Inferior parietal cortex (tissue), 1 donor: ENCODE data around the gene UBE2K.
"Not testable (repeated sequence)": the region's sequence is repeated elsewhere in the genome, so short reads cannot be mapped to it uniquely, and the experiment has no call there.

Source experiments
- DNase-seq: peaks from one replicate; pipeline ENCODE4 v3.0.0-alpha.2; 2016; ENCODE audit errors: extremely low spot score

Gene UBE2K

DNA sequence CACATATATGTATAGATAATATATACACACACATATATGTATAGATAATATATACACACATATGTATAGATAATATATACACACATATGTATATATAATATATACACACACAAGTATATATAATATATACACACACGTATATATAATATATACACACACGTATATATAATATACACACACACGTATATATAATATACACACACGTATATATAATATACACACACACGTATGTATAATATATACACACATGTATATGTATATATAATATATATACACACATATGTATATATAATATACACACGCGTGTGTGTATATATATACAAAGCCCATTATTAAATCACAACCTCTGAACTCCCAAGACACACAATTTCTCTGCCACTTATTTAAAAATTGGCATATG lies 8.0 kb upstream of the UBE2K start:
- DNase-seq: no peak

DNA sequence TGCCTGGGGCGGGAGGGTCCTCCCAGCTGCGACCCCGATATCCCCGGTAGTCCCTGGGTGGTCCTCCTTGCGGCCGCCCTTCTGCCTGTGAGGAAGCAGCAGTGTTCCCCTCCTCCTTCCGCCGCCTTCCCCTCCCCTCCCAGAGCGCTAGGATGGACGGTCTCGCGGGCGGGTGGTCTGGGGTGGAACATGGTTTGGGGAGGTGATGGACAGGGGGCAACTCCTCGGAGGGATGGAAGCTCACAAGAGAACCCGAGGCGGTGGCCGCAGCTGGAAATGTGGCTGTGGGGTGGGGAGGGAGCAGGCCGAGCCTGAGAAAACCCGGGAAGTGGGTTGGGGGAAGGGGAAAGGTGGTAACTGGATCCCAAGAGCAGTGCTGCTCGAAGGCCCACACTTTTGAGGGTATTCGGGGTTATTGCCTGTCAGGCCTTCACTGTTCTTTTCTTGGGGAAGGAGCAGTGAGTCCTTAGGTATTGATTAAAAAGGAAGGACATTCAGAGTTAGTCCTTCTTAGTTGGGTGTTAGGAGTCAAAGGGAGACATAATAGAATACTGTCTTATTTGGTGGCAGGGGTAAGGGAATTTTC lies 581 bp downstream of the UBE2K start:
- peak; percentile 49 for DNase-seq

DNA sequence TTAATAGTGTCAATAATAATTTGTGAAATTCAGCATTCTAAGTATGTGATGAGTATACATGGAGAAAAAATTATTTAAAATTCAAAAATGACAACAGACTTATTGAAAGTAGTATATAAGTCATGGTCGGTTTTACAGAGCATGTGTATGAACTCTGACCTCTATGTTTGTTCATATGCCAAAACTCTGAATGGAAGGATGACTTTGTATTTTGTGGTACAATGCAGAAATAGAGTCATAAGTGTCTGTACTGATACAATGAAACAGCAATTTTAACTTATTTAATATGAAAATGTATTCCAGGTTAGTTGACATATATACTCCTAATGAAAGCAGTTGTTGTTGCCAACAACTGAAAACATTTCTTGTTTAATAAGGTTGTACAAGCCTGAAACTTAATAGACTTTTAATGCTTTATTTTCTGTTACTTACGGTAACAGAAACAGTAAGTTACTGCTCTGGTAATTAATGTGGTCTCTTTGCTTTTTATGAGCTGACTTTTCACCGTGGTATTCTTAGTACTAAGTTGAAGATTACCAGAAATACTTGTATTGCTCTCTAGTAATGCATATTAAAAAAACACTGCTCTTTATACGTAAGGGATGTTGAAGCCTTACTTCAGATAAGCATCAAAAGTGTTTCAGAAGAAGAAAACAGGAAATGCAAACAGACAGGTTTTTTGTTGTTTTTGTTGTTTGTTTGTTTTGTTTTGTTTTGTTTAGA lies 1.9 kb downstream of the UBE2K start:
- DNase-seq: no peak

DNA sequence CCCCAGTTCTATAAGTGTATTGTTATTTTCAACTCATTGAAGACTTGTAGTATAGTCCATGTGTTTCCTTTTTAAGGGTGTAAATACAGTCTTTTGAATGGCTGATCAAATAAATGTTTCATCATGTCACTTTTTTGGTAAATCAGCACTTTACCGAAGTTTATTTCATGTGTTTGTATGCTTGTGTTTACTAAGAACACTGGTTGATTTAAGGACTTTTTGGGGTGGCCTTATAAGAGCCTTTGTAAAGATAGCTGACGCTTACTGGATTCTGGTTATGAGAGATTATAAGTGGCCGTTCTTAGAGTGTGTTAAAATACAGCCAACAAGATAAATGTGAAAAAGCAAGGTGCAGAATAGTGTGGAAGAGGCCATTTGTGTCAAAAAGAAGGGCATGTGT lies 2.6 kb downstream of the UBE2K start:
- no peak for DNase-seq

DNA sequence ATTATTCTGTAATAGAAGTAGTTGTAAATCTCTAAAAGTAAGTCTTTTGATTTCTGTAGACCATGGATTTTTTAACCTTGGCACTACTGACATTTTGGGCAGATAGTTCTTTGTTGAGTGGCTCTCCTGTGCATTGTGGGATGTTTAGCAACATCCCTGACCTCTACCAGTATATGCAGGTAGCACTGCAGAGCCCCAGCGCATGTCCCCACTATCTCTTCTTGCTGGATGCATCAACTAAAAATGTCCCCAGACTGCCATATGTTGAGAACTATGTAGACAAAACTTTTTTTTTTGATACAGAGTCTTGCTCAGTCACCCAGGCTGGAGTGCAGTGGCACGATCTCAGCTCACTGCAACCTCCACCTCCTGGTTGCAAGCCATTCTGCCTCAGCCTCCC lies 4.8 kb downstream of the UBE2K start:
- DNase-seq: no peak

DNA sequence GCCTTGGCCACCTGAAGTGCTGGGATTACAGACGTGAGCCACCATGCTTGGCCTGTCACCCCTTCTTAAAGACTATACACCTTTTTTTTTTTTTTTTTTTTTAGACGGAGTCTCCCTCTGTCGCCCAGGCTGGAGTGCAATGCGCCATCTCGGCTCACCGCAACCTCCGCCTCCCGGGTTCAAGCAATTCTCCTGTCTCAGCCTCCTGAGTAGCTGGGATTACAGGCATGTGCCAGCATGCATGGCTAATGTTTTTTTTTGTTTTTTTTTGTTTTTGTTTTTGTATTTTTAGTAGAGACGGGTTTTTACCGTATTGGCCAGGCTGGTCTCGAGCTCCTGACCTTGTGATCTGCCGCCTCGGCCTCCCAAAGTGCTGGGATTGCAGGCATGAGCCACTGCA lies 6.9 kb downstream of the UBE2K start:
- not testable (repeated sequence) for DNase-seq

DNA sequence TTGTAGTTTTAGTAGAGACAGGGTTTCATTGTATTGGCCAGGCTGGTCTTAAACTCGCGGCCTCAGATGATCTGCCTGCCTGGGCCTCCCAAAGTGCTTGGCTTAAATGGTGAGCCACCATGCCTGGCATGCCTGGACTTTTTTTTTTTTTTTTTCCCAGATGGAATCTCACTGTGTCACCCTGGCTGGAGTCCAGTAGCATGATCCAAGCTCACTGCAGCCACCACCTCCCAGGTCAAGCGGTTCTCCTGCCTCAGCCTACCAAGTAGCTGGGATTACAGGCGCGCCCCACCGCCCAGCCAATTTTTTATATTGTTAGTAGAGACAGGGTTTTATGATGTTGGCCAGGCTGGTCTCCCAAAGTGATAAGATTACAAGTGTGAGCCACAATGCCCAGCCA lies 8.4 kb downstream of the UBE2K start:
- no peak for DNase-seq

DNA sequence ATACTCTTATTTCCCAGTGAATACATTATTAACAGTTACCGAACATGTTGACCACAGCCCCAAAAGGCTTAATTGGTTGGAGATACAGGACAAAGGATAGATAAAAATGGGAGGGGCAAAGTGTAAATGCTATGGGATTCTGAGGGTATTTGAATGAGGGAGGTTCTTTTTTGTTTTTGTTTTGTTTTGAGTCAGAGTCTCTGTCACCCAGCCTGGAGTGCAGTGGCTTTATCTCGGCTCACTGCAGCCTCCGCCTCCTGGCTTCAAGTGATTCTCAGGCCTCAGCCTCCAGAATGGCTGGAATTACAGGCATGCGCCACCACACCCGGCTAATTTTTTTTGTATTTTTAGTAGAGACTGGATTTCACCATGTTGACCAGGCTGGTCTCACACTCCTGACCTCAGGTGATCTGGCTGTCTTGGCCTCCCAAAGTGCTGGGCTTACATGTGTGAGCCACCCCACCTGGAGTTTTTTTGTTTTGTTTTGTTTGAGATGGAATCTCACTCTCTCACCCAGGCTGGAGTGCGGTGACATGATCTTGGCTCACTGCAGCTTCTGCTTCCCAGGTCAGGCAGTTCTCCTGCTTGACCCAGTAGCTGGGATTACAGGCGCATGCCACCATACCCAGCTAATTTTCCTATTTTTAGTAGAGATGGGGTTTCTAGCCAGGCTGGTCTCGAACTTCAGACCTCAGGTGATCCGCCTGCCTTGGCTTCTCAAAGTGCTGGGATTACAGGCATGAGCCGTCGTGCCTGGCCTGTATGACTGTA lies 9.0 kb downstream of the UBE2K start:
- no peak for DNase-seq

DNA sequence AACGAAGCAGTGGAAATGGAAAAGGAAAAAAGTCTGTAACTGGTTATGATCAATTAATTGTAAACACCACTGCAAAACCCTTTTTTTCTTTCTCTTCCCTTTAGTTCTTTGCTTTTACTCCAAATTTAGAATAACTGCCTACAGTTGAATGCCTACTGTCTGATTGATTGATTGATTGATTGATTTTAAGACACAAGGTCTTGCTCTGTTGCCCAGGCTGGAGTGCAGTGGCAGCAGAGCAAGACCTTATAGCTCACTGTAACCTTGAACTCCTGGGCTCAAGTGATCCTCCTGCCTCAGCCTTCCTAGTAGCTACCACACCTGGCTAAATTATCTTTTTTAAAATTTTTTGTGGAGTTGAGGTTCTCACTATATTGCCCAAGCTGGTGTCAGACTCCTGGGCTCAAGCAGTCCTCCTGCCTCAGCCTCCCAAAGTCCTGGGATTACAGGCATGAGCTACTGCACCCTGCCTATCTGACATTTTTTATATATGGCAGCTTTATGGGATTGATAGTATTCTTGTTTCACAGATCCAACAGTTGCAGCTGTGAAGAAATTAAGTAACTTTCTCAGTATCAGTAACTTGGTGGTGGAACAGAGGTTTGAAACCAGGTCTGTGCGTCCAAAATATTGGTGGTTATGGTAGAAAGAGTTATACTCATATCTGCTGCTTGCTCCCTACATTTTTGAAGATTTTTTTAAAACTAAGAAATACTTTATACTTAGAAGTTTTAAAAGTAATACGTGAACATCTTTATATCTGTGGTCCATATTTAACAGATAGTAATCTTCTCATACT lies 12.4 kb downstream of the UBE2K start:
- no peak for DNase-seq

DNA sequence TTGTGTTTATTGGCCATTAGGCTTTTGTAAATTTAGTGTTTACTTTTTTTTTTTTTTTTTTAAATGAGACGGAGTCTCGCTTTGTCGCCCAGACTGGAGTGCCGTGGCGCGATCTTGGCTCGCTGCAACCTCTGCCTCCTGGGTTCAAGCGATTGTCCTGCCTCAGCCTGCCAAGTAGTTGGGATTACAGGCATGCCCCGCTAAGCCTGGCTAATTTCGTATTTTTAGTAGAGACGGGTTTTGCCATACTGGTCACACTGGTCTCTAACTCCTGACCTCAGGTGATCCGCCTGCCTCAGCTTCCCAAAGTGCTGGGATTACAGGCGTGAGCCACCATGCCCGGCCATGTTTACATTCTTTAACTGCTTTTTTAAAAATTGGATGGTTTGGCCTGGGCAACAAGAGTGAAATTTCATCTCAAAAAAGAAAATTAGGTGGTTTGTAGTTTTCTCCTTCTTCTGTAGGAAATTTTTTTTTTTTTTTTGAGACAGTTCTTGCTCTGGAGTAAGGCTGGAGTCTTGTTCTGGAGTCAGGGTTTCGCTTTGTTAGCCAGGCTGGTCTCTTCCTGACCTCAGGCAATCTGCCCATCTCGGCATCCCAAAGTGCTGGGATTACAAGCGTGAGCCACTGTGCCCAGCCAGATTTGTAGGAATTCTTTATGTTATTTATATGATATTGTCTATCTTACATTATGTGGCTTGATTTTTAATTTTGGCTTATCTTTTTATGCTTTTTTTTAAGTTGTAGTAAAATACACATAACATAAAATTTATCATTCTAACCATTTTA lies 15.1 kb downstream of the UBE2K start:
- no peak for DNase-seq

DNA sequence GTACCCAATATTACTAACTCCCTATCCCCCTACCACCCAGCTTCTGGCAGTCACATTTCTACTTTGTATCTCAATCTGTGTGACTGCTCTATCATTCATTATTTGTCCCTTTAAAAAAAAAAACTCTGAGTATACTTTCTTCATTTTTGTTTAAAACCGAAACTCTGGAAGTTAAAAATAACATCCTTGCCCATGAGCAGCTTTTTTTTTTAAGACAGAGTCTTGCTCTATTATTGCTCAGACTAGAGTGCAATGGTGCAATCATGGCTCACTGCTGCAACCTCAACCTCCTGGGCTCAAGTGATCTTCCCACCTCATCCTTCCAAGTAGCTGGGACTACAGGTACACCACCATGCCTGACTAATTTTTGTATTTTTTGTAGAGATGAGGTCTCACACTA lies 15.8 kb downstream of the UBE2K start:
- no peak for DNase-seq

DNA sequence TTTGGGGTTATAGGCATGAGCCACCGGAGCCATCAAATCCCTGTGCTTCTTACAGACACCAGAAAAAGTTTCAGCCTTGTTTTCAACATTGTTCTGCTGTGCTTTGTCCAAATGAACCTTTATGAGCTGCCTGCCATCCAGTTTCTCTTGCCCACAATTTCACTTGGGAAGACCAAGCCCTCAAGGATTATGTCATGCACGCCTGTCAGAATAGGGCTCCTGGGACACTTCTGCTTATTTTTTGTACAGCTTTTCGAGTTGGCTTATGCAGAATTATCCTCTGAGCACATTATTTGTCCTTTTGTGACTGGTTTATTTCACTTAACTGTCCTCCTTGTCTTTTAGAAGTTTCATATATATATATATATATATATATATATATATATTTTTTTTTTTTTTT lies 16.2 kb downstream of the UBE2K start:
- no peak for DNase-seq

DNA sequence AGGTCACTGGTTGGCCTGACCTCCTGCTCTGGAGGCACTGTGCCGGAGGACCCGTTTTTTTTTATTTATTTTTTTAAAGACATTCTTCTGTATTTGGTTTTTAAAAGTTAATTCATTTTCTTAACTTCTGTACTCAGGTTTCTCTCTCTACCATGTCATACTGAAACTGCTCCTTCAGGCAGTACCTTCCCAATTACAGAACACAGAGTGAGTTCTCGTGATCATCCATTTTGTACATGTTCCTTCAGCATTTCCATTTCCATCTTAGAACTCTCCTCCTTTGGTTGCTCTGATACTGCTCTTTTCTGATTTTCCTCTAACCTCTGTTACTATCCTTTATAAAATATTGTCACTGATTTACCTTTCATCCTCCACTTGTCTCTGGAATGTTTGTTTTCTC lies 17.9 kb downstream of the UBE2K start:
- no peak for DNase-seq

DNA sequence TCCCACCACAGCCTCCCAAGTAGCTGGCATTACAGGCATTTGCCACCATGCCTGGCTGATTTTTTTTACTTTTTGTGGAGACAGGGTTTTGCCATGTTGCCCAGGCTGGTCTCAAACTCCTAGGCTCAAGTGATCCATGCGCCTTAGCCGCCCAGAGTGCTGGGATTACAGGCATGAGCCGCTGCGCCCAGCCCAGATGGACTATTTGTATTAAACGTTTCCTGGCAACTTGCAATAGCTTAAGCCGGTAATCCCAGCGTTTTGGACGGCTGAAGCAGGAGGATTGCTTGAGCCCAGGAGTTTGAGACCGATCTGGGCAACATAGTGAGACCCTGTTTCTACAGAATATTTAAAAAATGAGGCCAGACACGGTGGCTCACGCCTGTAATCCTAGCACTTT lies 18.4 kb downstream of the UBE2K start:
- DNase-seq: no peak

DNA sequence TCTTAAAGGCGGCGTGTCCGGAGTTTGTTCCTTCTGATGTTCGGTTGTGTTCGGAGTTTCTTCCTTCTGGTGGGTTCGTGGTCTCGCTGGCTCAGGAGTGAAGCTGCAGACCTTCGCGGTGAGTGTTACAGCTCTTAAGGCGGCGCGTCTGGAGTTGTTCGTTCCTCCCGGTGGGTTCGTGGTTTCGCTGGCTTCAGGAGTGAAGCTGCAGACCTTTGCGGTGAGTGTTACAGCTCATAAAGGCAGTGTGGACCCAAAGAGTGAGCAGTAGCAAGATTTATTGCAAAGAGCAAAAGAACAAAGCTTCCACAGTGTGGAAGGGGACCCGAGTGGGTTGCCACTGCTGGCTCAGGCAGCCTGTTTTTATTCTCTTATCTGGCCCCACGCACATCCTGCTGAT lies 19.8 kb downstream of the UBE2K start:
- DNase-seq: not testable (repeated sequence)

DNA sequence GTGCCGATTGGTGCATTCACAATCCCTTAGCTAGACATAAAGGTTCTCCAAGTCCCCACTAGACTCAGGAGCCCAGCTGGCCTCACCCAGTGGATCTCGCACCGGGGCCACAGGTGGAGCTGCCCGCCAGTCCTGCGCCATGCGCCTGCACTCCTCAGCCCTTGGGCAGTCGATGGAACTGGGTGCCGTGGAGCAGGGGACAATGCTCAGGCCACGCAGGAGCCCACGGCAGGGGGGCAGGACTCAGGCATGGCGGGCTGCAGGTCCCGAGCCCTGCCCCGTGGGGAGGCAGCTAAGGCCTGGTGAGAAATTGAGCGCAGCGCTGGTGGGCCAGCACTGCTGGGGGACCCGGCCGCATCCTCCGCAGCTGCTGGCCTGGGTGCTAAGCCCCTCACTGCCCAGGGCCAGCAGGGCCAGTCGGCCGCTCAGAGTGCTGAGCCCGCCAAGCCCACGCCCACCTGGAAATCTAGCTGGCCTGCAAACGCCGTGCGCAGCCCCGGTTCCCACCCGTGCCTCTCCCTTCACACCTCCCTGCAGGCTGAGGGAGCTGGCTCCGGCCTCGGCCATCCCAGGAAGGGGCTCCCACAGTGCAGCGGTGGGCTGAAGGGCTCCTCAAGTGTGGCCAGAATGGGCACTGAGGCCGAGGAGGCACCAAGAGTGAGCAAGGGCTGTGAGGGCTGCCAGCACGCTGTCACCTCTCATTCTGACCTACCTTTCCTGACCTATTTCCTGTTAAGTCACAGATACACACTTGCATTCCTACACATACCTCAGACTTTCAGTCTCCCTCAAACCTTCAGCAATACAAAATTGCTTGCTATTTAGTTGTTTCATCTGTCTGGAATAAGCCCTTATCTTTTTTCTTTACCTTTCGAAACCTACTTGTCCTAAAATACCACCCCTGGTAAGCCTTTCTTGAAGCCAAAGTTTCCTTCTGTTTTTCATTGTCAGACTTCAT lies 20.7 kb downstream of the UBE2K start:
- DNase-seq: no peak

DNA sequence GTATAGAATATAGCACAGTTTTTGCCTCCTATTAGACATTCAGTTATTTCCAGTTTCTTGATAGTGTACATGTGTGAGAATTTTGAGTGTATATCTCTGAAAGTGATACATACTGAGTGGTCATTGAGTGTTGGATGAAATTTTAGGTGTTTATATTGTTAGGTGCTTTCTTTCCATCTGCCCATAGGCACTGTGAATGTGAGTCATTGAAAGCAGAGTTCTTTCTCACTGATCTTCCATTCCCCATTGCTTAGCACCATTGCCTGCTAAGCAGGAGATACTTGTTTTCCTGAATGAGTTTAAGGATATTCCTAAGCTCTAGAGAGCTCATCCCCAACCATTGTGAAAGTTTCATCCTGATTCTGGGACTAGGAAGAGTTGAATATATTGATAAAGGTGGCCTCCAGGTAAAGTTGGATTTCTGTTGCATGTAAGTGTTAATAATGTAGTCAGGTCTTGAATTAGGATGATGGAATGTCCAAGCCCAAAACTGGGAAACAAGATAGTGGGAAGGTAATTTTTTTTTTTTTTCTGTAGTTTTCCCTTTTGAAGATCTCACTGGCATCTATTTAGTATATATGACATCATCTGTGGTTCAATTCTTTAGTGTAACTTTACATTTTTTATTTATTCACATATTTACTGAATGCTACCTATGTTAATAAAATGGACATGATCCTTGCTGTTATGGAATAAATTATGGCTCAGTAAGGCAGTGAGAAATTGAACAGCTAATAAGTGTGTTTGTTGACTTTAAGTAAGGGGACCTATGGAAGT lies 22.1 kb downstream of the UBE2K start:
- DNase-seq: no peak

DNA sequence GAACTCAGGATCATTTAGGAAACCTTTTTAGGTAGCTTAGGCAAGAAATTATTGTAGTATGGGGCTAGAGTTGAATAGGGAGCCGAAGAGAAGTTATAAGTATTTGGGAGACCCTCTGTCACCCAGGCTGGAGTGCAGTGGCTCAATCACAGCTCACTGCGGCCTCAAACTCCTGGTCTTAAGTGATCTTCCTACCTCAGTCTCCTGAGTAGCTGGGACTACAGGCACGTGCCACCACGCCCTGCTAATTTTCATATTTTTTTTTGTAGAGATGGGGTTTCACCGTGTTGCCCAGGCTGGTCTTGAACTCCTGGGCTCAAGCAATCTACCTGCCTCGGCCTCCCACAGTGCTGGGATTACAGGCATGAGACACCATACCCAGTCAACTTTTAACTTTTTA lies 23.3 kb downstream of the UBE2K start:
- DNase-seq: not testable (repeated sequence)

DNA sequence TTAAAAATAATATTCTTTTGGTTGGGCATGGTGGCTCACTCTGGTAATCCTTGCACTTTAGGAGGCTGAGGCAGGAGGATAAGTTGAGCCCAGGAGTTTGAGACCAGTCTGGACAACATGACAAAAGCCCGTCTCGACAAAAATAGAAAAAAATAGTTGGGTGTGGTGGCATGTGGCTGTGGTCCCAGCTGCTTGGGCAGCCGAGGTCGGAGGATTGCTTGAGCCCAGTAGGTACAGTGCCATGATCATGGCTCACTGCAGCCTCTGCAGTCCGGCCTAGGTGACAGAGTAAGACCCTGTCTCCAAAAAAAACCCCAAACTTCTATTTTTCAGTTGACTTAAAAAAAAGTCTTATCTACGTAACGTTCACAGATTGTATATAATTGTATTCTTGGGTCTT lies 23.9 kb downstream of the UBE2K start:
- no peak for DNase-seq

DNA sequence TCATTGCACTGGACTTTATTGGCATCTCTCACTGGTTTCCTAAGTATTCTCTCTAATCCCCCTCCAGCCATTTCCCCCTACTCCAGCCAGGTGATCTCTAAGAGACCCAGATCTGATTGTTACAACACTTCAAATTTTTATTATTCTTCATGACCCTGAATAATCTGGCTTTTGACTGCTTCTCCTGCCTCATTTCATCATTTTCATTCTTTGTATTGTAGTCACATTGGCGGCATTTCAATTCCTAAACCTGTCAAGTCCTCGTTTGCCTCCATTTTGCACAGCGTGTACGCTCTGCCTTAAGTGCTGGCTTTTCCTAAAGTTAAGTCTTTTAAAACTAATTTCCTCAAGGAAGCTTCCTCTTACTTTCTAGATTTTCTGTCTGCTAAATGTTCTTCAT lies 31.6 kb downstream of the UBE2K start:
- no peak for DNase-seq
